ENCODE results near the gene TAC3.
"Not testable (repeated sequence)": the region's sequence is repeated elsewhere in the genome, so short reads cannot be mapped to it uniquely, and the experiment has no call there.

The TAC3 gene

GRCh38 chr12:56965997-56966642 lies 50.2 kb downstream of the TAC3 start:
- ATAC-seq; H3K36me3 Mint-ChIP-seq (ENCODE audit: low read depth); H3K4me1 Mint-ChIP-seq; H3K4me3 Mint-ChIP-seq; H3K9me3 Mint-ChIP-seq; DNase-seq; H3K27ac Mint-ChIP-seq; H3K27me3 Mint-ChIP-seq: not testable (repeated sequence)

- not testable (repeated sequence) for DNase-seq; H3K9me3 Mint-ChIP-seq; ATAC-seq; H3K27ac Mint-ChIP-seq; H3K36me3 Mint-ChIP-seq (ENCODE audit: low read depth); H3K4me3 Mint-ChIP-seq; H3K27me3 Mint-ChIP-seq; H3K4me1 Mint-ChIP-seq
Observed at GRCh38 chr12:56965124-56965523, 51.2 kb downstream of the TAC3 start.

GRCh38 chr12:56963557-56963956 lies 52.8 kb downstream of the TAC3 start:
- not testable (repeated sequence) for H3K4me1 Mint-ChIP-seq; H3K27me3 Mint-ChIP-seq; H3K36me3 Mint-ChIP-seq (ENCODE audit: low read depth); ATAC-seq; H3K27ac Mint-ChIP-seq; DNase-seq; H3K9me3 Mint-ChIP-seq; H3K4me3 Mint-ChIP-seq

GRCh38 chr12:56962247-56962646 lies 54.1 kb downstream of the TAC3 start:
- not testable (repeated sequence) for H3K27me3 Mint-ChIP-seq; H3K9me3 Mint-ChIP-seq; DNase-seq; ATAC-seq; H3K4me1 Mint-ChIP-seq; H3K36me3 Mint-ChIP-seq (ENCODE audit: low read depth); H3K4me3 Mint-ChIP-seq; H3K27ac Mint-ChIP-seq

Measured in activated naive CD8-positive, alpha-beta T cell treated with anti-CD3 and anti-CD28 coated beads, Interleukin-2, amount 50 U/mL, for 24 hours (primary cell).